HG02642 (cell line): ENCODE results near the gene ECT2L.

Experiments used
- ATAC-seq: cut with Tn5 transposase; IDR thresholded peaks from one replicate; pipeline ENCODE4 v1.9.1; 2021; ENCODE audit warnings: mild to moderate bottlenecking; ENCODE audit not compliant: unreplicated experiment, poor library complexity

Gene ECT2L

GRCh38 chr6:138856654-138857053, 60.8 kb downstream of the ECT2L start:
- ATAC-seq: no peak

GRCh38 chr6:138857775-138858174, 61.9 kb downstream of the ECT2L start:
- no peak for ATAC-seq

- no peak for ATAC-seq
Observed at GRCh38 chr6:138862456-138862855, 66.6 kb downstream of the ECT2L start.

- no peak for ATAC-seq
Observed at GRCh38 chr6:138863321-138863720, 67.4 kb downstream of the ECT2L start.

- no peak for ATAC-seq
Observed at GRCh38 chr6:138864343-138864890, 68.5 kb downstream of the ECT2L start.

- ATAC-seq: no peak
Observed at GRCh38 chr6:138865480-138866109, 69.7 kb downstream of the ECT2L start.

- no peak for ATAC-seq
Observed at GRCh38 chr6:138868181-138868580, 72.3 kb downstream of the ECT2L start.

- ATAC-seq: no peak
Observed at GRCh38 chr6:138869398-138869797, 73.5 kb downstream of the ECT2L start.

- ATAC-seq: no peak
Observed at GRCh38 chr6:138873191-138873590, 77.3 kb downstream of the ECT2L start.

GRCh38 chr6:138882369-138883017, 86.6 kb downstream of the ECT2L start:
- peak; percentile 75 for ATAC-seq

- ATAC-seq: no peak
Observed at GRCh38 chr6:138885156-138885819, 89.4 kb downstream of the ECT2L start.

- ATAC-seq: no peak
Observed at GRCh38 chr6:138891255-138891986, 95.5 kb downstream of the ECT2L start.

GRCh38 chr6:138896104-138896756, 100.3 kb downstream of the ECT2L start:
- ATAC-seq: no peak

- ATAC-seq: no peak
Observed at GRCh38 chr6:138897031-138897430, 101.1 kb downstream of the ECT2L start.

- no peak for ATAC-seq
Observed at GRCh38 chr6:138907167-138907566, 111.3 kb downstream of the ECT2L start.

- ATAC-seq: no peak
Observed at GRCh38 chr6:138909511-138909910, 113.6 kb downstream of the ECT2L start.

GRCh38 chr6:138909975-138910374, 114.1 kb downstream of the ECT2L start:
- no peak for ATAC-seq

- ATAC-seq: no peak
Observed at GRCh38 chr6:138912308-138912707, 116.4 kb downstream of the ECT2L start.

- ATAC-seq: no peak
Observed at GRCh38 chr6:138914701-138915100, 118.8 kb downstream of the ECT2L start.

GRCh38 chr6:138920906-138921305, 125.0 kb downstream of the ECT2L start:
- no peak for ATAC-seq
